Fibroblast of pulmonary artery (primary cell): ENCODE results near the gene EVL.

Source experiments
- DNase-seq: peaks from one replicate; pipeline ENCODE4 v3.0.0-alpha.2; 2010; ENCODE audit warnings: low read depth
- H3K4me3 ChIP-seq: replicated peaks from 2 replicates; pipeline ENCODE4 v1.5.1; 2011; ENCODE audit warnings: low read depth, mild to moderate bottlenecking, control low read depth, low read length, moderate library complexity
- TF ChIP-seq, protein P1 (sequence below): IDR thresholded peaks from 2 replicates; pipeline ENCODE4 v1.5.1; 2011; ENCODE audit warnings: mild to moderate bottlenecking, control low read depth, low read length, inconsistent platforms; ENCODE audit errors: missing control alignments

EVL gene

DNA sequence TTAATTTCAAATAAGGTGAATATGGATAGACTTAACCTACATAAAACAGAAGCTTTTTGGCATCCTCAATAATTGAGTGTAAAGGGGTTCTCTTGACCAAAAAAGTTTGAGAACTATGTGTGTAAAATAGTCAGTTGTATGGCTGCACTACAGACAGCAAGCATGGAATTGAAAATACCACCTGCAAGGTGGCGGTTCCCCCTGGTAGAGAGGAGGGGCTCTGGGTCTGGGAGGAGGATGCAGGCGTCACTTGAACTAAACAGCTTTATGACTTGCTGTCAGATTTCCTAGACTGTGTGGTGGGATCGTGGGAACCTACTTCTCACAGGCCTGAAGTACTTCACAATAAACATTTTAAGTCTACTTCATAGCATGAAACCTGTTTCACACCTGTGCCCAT, 6.3 kb downstream of the EVL start:
- TF ChIP-seq, protein P1, sequence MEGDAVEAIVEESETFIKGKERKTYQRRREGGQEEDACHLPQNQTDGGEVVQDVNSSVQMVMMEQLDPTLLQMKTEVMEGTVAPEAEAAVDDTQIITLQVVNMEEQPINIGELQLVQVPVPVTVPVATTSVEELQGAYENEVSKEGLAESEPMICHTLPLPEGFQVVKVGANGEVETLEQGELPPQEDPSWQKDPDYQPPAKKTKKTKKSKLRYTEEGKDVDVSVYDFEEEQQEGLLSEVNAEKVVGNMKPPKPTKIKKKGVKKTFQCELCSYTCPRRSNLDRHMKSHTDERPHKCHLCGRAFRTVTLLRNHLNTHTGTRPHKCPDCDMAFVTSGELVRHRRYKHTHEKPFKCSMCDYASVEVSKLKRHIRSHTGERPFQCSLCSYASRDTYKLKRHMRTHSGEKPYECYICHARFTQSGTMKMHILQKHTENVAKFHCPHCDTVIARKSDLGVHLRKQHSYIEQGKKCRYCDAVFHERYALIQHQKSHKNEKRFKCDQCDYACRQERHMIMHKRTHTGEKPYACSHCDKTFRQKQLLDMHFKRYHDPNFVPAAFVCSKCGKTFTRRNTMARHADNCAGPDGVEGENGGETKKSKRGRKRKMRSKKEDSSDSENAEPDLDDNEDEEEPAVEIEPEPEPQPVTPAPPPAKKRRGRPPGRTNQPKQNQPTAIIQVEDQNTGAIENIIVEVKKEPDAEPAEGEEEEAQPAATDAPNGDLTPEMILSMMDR = no peak
- no peak for DNase-seq
- no peak overlapping the region for H3K4me3 ChIP-seq

DNA sequence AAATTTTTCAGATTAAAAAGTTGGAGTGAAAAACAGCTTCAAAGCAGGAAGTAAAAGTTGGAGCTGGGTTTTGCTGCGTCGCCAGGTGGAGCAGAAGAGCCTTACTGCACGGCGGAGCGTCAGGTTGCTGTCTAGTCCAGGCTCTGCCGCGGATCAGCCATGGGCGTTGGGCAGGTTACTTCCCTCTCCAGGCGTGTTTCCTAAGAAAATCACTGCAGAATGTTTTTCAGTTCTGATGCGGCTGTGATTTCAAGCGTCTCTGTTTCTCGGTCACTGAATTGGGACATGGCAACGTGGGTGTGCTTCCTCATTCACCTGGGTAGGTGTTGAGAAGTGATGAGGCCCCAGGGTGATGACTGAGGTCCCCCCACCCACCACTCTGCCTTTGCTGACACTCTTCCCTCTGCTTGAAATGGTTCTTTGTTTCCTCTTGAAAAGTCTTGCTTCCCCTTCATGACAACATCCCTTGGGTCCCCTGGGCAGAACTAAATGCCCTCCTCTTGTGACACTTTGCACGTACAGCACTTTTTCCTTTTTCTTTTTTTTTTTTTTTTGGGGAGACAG, 7.6 kb downstream of the EVL start:
- no peak for DNase-seq
- TF ChIP-seq, protein P1 = no peak
- no peak overlapping the region for H3K4me3 ChIP-seq

DNA sequence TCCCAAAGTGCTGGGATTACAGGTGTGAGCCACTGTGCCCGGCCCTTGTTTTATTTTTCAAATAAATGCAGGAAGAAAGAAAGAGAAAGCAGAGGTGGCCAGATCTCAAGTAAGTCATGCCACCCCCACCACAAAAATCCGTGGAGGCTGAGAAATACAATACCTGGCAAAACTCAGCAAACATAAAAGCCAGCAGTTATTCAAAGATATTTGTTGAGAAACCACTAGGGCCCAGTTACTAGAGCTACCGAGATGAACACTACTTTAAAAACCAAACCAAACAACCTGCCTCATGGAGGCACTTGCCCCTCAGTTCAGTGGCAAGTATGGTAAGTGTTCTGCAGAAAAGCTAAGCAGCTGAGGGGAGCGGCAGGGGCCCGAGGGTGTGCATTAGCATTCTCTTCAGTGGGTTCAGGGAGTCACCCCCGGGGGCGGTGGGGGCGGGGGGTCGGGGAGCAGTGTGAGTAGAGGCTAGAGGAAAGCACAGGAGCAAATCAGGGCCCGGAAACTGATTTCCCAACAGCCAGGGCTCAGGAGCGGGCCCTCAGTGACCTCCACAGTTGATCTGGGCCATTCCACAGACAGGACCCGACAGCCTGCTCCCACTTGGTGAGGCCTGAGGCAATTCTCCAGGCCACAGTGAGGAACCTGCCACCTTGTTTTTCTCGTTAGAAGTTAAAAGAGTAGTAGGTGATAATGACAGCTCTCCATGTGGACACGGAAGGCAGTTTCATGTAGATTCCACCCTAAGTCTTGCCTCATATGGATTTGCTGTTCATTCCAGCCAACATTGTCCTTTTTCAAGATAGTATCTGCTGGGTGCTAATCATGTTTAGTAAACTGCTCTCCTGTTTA, 8.6 kb downstream of the EVL start:
- DNase-seq = no peak
- no peak overlapping the region for H3K4me3 ChIP-seq
- TF ChIP-seq, protein P1 = no peak

DNA sequence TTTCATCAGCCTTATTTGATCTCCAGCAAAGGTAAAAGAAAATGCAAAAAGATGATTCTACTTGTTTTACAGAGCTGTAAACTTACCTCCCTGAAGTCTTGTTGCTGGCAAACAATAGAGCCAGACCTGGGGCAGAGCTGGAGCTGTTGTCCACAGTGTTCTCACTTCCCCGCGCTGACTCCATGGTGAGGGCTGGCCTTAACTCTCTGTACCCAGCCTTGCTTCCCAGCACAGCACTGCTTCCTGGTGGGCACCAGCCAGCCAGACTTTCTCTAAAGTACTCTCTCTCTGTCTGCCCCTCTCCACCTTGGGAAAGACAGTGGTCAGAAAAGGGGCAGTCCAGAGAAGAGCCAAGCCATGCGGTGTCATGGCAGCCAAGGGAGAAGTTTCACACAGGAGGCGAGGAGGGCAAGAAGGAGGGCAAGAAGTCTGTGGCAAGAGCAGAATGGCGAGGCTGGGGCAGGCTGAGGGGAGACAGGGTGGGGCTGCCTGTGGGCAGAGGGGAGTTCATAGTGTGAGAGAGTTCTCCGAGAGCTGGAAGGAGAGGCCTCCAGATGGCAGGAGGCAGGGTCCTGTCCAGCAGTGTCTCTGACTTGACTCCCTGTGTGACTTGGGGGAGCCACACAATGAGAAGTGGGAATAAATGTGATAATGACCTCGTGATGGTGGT, 9.3 kb downstream of the EVL start:
- H3K4me3 ChIP-seq = no peak overlapping the region
- TF ChIP-seq, protein P1 = no peak
- no peak for DNase-seq

DNA sequence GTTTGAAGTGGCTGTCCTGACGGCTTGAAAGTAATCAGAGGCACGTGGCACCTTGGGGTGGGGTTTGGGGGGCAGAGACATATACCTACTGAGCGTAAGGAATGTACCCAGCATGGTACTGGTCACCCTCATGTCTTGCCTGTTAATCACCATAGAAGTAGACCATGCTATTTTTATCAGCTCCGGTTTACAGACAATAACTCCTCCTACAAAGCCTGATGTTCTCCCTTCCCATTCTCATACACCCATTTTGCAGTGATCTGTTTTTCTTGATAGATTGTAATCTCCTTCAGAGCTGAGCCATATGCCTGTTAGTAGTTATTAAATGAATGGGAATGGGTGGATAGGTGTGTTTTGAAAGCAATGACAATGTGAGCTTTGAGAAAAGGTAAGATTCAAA, 10.5 kb downstream of the EVL start:
- no peak overlapping the region for H3K4me3 ChIP-seq
- DNase-seq = no peak
- TF ChIP-seq, protein P1 = no peak

DNA sequence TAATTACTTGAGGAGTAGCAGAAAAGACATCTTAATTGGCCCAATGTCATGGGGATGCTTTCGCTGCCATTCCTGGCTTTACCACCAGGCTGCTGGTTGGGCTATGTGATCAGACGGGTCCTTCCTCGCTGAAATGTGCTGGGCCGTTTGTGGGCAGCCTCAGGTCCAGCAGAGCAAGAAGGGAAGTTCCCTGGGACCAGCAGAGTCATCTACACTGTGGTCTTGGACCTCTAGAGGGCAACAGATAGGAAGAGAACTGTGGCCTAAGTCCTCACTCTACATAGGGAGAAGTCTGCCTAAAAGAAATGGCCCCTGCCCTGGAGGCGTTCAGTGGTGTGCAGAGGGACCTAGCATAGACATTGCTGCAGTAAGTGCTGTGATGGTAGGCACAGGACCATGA, 10.9 kb downstream of the EVL start:
- TF ChIP-seq, protein P1 = peak; percentile 25
- no peak for DNase-seq
- no peak overlapping the region for H3K4me3 ChIP-seq
